GM19455 (cell line): ENCODE results near the gene HDDC2.

Experiments
- ATAC-seq: cut with Tn5 transposase; IDR thresholded peaks from one replicate; pipeline ENCODE4 v1.9.1; 2021; ENCODE audit not compliant: unreplicated experiment

HDDC2 gene

DNA sequence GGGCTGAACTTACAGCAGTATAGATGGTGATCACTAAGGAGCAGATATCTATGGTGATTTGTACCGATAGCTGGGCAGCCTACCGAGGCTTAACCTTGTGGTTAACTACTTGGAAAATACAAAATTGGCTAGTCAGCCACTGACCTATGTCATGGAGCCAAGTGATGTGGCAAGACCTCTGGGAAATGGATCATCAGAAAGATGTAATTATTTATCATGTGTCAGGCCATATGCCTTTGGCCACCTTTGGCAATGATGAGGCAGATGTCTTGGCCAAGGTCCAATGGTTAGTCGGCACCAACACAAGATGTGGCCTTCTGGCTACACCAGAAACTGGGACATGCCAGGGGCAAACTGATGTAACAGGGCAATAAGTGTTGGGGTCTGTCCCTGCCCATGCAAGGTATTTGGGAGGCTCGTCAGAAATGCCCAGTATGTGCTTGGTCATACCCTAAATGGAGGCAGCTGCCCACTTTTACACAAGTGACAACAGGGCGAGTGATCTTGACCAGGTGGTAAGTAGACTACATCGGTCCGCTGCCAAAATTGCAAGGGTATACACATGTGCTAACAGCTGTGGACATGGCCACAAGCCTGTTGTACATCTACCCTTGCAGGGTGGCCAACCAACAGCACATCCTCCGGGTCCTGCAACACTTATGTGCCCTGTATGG, 30.1 kb downstream of the HDDC2 start:
- no peak for ATAC-seq

DNA sequence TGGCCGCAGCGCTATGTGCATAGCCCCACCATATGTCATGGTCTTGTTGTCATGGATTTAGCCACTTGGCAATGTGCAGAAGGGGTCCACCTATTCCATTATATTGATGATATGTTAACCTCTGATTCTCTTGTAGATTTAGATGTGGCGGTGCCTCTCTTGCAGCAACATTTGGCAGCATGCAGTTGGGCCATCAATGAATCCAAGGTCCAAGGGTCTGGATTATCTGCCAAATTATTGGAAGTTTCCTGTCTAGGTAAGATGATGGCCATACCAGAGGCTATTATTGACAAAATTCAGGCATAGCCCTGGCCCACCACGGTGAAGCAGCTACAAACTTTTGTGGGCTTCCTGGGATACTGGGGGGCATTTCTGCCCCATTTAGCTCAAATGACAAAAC, 31.4 kb downstream of the HDDC2 start:
- no peak for ATAC-seq

DNA sequence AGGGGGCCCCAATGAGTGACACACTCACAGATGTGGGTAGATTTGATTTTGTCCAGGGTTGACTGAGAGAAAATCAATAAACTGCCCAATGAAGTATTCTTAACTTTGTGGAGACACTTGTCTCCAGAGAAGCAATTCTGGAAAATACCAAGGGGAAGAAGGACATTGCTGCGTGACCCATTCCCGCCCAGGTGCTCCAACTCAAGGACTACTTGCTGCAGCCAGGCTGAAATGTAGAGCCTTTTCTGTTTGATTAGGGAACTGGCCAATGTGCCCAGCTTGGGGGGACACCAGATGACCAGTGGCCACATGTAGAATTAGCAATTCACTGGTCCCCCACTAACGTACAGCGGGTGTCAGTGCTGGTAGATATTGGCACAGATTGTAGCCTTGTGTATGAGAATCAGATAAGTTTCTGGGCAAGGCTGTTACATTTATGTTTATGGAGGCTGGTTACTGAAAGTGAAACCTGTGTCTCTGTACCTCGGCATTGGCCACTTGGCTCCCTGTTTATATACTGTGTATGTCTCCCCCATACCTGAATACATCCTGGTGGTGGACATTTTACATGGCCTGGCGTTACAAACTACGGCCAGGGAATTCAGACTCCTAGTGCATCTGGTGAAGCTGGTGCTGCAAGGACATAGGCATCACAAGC, 32.3 kb downstream of the HDDC2 start:
- ATAC-seq, result no peak

DNA sequence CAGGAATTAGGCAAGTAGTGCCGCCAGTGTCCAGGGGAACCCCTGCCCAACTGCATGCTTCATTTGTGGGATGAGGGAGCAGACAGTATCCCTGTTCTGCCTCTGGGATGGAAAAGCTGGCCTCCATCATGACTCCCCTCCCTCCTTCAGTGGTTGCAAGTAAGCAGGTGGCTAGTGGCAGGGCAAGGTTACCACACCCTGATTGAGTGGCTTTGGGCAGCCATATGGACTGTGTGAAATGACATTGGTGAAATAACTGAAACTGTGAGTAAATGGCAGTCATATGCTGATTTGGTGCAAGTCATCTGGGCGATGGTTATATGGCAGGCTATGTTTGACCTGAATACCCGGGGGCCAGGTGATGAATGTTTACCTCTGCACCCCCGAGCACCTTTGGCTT, 33.0 kb downstream of the HDDC2 start:
- no peak for ATAC-seq

DNA sequence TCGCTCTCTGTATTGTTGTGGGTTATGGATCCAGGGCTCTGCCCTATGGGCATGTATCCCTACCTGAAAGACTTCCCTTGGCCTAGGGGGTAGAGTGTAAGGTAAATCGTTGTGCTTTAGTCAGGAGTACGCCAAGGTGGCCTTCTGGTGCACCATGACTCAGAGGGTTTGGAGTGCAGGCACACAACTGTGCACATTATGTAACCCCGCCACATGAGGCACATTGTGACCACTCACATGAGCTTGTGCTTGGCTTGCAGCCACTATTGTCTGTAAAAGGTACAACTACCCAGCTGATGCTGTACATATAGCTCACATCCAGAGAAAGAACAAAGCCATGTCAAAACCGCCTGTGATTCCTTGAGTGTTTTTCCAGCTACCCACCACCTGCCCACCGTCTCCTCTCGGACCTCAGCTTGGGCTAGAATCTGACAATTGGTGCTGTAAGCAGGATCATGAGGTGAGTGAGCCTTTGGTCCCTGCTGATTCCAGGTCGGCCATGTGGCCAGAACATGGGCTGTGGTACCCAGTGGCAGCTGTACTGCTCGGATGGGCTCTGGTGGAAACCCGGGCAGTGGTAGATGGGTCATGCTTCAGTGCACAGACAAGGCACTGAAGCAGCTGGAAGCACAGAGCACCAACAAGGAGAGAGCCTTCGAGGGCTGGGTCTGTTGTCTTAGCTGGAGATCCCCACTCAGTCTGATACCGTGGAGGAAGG, 33.8 kb downstream of the HDDC2 start:
- ATAC-seq, result no peak

DNA sequence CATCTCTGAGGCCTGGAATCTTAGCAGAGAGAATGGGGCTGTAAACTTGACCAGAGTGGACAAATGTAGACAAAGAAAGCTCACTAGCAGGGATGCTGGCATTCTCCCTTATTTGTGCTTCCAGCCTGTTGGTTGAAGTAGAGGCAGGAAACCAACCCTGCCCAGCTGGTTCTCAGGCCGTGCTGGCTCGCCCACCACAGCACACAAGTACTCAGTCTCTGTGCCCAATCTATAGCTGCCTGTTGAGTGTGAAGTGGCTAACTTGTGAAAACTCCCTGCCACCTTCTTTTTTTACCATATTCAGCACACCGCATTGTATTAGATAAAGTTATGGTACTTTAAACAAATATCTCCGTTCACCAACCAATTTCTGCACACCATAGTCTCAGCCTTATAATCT, 37.3 kb downstream of the HDDC2 start:
- ATAC-seq, result no peak

DNA sequence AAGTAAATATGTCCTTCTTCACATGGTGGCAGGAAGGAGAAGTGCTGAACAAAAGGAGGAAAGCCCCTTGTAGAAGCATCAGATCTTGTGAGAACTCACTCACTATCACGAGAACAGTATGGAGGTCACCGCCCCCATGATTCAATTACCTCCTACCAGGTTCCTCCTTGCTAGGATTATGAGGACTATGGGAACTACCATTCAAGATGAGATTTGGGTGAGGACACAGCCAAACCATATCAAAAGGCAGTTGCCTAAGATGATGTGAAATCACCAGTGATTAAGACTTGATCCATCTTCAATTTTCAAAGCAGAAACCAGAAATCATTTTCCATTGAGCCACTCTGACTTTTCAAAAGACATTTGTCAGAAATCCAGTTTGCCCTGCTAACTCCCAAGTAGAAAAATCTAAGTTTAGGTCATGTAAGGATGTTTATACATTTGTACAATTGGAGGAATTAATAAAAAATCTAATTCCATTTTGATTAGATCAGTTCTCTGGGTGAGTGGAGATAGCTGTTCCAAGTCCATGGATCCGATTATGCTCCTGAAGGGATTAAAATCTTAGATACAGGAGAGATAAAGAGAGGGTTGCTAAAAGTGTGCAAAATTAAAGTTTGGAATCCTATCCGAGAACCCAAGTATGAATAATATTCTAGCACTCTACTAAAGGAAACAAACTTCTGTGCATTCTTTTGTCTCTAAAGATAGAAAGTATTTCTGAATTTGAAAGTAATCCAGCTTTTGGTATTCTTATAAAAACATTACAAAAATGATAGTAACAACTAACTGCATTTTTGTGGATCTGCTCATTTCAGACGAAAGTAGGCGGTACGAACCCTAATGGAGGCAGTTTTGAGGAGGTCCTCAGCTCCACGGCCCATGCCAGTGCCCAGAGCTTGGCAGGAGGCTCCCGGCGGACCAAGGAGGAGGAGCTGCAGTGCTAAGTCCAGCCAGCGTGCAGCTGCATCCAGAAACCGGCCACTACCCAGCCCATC, 39.5 kb downstream of the HDDC2 start:
- no peak for ATAC-seq

DNA sequence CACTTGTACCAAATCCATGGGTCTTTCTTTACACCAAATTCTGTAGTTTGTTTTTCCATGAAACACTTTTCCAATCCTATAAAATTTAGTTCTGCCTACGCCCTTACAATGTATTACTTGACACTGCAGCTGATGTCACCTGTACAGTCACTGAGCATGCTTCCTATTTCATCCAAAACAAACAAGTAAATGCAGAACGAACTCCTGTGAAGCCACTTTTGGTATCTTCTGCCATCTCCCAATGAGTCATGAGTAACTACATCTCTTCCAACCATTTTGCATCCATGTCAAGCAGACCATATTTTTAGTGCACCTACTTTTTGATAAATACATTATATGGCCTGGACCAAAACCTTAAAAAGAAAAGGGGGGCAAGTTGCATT, 42.4 kb downstream of the HDDC2 start:
- ATAC-seq, result no peak

DNA sequence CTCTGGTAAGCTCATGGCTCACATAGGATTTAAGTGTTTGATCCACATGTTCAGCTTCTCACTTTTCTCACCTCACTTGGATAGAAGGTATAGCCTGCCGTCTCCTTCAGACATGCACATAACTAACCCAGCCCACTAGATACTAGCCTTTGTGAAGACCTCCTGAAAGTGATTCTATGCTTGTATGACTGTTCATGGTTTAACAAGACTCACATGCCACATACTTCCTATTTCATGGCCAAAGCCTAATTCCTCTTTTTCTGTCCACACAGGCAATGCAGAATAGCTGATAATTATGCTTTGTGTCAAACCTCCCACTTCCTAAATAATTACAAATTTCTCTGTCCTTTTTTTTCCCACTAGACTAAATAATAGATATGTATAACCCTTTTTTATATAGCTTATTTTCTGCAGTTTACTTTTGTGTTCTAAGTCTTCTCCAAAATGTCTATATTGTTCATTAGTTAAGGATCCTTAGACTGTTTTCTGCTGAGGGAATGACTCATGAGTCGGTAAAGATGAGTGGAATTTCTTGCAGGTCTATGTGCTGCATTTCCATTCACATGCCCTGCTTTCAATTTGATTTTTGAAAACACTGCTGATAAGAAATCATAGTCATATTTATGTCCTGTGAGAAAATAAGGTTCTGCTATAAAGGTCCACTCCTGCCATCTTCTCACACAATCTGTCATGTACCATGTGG, 43.0 kb downstream of the HDDC2 start:
- ATAC-seq, result no peak

DNA sequence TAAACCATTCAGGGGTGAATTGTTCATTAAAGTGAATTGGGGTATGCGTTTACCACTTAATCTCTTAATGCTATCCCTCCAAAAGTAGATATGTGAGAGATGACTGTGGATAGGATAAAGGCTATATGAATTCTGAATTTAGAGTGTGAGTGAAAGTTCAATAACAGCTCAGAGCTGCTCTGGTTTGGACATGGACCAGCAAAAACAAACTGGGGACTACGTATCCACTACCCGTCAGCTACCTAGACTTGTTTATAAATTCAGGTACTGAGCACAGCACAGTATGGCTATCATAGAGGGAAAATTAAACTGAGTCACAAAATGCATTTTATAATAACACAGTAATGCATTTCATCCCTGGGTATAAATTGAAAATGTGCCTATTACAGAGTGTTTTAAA, 44.4 kb downstream of the HDDC2 start:
- no peak for ATAC-seq

DNA sequence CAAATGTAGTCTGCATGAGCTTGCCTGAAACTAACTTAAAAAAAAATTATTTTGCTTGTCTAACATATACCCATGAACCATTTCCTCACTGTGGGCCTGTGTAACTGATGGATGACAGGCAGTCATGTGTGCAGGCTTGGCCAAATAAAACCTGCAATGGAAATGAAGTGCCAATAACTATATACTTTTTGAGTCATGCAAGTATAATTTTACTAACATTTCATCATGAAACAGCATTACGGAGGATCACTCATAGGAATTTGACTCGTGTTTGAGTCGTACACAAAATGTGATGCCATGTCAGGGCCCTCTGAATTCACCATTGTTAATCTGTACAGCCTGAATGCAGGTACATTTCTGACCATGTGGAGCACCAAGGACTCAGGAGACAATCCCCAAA, 46.6 kb downstream of the HDDC2 start:
- ATAC-seq, result no peak

DNA sequence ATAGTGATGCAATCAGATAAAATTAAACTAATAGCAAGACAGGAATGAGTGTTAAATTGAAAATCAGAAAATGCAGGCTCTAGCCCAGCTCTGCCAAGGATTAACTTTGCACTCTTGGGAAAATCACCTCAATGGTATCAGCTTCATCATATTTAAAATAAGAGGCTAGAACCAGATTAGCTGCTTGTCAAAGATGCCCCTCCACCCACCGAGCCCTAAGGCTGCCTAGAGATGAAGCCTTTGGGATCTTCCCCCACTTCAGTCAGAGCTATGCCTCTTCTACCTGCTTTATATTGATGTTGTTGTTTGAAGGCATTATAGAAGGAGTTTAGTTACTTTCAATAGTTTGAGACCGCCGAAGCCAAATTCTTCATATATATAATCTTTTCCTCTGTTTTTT, 47.4 kb downstream of the HDDC2 start:
- no peak for ATAC-seq

DNA sequence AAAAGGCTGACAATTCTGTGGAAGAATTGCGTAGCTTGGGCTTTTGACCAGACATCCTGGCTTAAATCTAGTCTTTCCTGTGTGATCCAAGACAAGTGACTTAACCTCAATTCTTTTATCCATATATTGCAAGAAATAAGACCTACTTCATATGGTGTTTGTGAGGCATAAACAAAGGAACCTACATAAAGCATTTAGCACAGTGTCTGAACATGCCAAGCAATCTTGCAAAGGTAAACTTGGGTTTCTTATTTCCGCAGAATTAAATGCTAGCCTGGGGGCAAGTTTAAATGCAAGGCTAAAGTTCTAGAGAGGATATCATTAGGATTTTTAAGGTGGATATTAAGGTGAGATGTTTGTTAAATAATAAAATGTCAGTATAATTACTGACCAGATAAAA, 47.9 kb downstream of the HDDC2 start:
- ATAC-seq, result no peak

DNA sequence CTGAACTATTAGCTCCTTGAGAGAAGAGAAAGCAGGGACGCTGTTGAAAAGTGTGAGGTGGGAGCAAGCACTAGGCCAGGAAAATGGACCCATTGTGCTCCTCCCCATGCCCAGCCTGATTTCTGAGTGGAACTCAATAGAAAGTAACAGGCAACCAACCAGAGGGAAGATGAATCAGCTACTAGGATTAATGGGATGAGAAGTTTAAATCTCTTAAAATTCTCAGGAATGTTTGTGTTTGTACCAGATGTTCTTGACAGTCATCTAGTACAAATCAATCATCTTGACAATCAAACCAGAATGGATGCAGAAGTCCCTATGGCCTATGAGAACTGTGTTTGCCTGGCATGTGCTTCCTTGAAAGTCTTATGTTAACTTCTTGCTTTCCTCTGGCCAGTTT, 48.9 kb downstream of the HDDC2 start:
- no peak for ATAC-seq

DNA sequence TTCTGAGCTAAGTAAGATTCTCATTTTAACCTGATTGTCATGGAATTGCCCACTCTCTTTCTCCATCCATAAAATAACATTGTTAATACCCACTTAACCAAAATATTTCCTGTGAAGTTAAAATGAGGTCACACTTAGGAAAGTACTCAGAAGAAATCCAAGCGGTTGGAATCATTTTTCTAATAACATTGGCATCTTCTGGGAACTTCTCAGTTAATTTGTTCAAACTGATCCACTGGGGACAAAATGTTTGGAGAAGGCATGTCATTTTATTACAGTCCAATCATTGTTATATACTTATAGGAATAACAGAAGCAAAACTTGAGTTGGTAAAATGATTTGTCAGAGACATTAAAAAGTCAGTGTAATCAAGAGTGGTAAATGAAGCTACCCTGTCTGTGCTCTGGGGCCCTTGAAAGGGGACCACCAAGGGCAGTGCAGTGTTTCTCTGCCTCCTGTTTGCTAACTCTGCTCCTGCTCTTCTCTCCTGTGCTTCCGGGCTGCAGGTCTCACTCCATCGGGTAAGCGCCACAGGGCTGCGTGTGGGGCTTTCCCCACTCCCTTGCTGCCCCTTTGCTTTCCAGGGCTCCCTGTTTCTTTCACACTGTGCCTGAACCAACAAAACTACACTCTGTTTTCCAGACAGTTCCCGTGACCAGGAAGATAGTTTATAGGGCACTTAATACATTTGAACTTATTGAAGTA, 50.1 kb downstream of the HDDC2 start:
- ATAC-seq, result no peak

DNA sequence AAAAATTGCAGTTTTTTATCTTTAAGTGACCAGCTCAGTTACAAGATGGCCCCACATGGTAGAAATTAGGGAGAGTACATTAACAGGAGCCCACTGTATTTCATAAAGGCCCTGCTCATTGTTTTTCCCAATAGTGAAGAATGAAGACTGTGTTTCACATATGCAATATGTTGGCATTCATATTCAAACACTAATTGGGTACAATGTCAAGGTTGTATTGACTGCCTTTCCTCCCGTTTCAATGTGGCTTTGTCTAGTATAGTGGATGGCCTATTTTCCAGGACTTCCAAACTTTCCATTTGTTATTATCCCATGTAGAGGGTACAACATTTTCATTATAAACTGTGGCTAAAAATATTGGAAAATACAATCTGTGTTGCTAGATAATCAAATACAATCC, 51.3 kb downstream of the HDDC2 start:
- no peak for ATAC-seq

DNA sequence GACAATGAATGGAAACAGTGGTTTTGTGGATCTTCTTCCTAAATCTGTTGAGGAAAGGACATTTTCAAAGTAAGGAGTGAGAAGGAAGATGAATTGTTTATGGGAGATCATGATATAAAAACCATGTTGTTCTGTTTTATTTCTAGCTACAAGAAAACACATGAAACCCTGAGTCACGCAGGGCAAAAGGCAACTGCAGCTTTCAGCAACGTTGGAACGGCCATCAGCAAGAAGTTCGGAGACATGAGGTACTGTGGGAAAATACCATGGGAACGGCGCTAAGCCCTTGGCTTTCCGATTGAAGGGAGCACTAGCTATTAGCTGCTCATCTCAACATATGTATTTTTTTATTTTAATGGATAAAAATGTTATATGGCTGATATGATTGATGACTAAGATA, 53.6 kb downstream of the HDDC2 start:
- no peak for ATAC-seq

DNA sequence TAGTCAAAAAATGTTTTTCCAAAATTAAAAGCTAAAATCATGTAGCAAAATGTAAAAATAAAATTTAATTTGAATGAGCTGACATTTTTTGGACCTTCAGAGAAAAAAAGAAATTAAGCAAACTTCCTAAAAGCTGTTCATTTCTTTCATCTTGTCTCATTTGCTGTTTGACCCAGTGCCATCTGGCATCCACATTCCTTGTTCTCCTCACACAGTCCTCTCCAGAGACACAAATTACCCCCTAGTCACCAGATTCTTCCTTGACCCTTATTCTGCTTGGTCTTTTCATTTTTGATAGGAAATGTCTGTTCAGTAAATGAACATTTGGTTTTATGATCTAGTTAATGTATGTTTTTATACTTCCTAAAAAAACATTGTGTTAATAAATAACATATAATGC, 55.2 kb downstream of the HDDC2 start:
- no peak for ATAC-seq

DNA sequence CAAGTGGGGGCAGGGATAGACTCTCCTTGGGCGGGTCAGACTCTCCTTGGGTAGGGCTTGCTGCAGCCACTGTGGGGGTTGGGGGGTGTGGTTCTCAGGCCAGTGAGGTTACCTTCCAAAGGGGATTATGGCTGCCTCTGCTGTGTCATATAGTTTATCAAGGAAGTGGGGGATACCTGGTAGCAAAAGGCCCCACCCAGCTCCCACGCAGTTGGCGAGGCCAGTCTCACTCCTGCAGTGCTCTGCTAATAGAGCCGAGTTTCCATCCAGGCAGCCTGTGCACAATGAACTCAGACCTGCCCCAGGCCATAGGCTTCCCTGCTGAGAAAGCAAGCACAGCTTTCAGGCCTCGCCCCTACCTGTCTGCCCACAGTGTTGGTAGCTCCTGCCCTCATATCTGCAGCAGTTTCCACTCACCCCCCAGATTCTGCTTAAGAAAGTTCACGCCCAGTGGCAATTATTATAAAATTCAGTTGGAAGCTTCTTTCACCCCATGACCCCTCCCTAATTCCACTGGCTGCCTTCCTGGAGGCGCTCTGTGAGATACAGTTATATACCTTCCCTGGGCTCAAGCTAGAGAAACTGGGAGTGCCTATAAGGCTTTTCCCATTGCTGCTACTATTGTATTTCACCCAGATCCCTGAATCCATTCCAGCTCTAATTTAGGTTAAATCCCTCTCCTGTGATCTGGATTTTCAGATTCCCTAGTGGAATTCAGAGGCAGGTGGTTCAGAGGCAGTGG, 56.1 kb downstream of the HDDC2 start:
- ATAC-seq, result no peak
